Esophagus muscularis mucosa (tissue), 4 donors: Measurements from ENCODE around the gene THADA. TPM values are rescaled to one million over a fixed set of nuclear protein-coding genes. Genes with fewer than 3 reads are reported as not detected.

Source experiments
- DNase-seq: peaks from one replicate; pipeline ENCODE4 v3.0.0-alpha.2; 2017; ENCODE audit errors: extremely low spot score
- H3K27ac ChIP-seq, 4 donors: fragments of 200-600 bp; sonication (generic); replicated peaks in 1 of 4; 1 replicate in 3 of 4; 2 replicates in 1 of 4; pipeline ENCODE4 v1.5.1; 2016 to 2019; ENCODE audit warnings: mild to moderate bottlenecking in 1 of 4
- H3K27me3 ChIP-seq, 4 donors: fragments of 200-600 bp; sonication (generic); one replicate each; pipeline versions ENCODE4 v1.5.1 to v1.6.0; 2016 to 2019
- H3K36me3 ChIP-seq, 4 donors: fragments of 200-600 bp; sonication (generic); one replicate each; pipeline ENCODE4 v1.5.1; 2016 to 2019
- H3K4me1 ChIP-seq, 4 donors: fragments of 200-600 bp; sonication (generic); one replicate each; pipeline ENCODE4 v1.5.1; 2016 to 2019
- H3K4me3 ChIP-seq, 4 donors: fragments of 200-600 bp; sonication (generic); 1 replicate in 2 of 4; 2 replicates in 2 of 4; pipeline ENCODE4 v1.5.1; 2016 to 2019; ENCODE audit warnings: mild to moderate bottlenecking in 4 of 4, moderate library complexity in 1 of 4
- H3K9me3 ChIP-seq, 4 donors: fragments of 200-600 bp; sonication (generic); 1 replicate in 3 of 4; 2 replicates in 1 of 4; pipeline ENCODE4 v1.5.1; 2016 to 2019
- EP300 ChIP-seq: sonication (generic); formaldehyde crosslinking; IDR thresholded peaks from one replicate; pipeline ENCODE4 v1.6.1; 2017; ENCODE audit warnings: antibody characterized with exemption
- POLR2A ChIP-seq: fragments of 450-650 bp; IDR thresholded peaks from one replicate; pipeline ENCODE4 v1.6.1; 2017; ENCODE audit warnings: antibody characterized with exemption, moderate library complexity, mild to moderate bottlenecking, low read depth
- POLR2AphosphoS5 ChIP-seq, 2 donors: sonication (generic); formaldehyde crosslinking; IDR thresholded peaks; one replicate each; pipeline ENCODE4 v1.6.1; 2017; ENCODE audit warnings: antibody characterized with exemption in 2 of 2
- WGBS: methylation state at CpG from one replicate; pipeline ENCODE4 v1.1.5; 2018; 5-methylcytosine and 5-hydroxymethylcytosine counted together
- intact Hi-C: fragments of 100-400 bp; cut with DNase I; formaldehyde crosslinking; loops from one replicate; pipeline ENCODE4 v1.15.1; 2023
- total RNA-seq, 4 donors: library from RNA; depleted of rRNA; stranded (reverse); fragments of >200 nt; gene quantifications; one replicate each; pipeline versions ENCODE4 v1.1.0 to v1.2.1, GENCODE V29; 2016
- TF ChIP-seq, protein P1 (sequence below), 3 experiments: fragments of 200-600 bp in 2 of 3; fragments of 450-650 bp in 1 of 3; sonication (generic) in 2 of 3; IDR thresholded peaks; one replicate each; pipeline ENCODE4 v1.5.1; 2017 to 2019; ENCODE audit warnings: antibody characterized with exemption in 3 of 3, mild to moderate bottlenecking in 2 of 3, moderate library complexity in 1 of 3

Gene THADA
- total RNA-seq, 4 donors from 2014 or later = 17.2 to 28.7 (median 21.3) TPM

- Histone ChIP-seq H3K27ac (peak overlapping the region; percentile 79 to 85 (median 82)), H3K4me3 (peak overlapping the region in 3 of 4 donors; percentile 6 to 17 (median 8)), H3K4me1 (peaks cover 56 to 77% (median 74%) of the 10 kb centered on the region in 4 donors), H3K9me3 (no peaks in the 10 kb centered on the region), H3K27me3 (no peaks in the 10 kb centered on the region), H3K36me3 (no peaks in the 10 kb centered on the region)
- peak; percentile 96 for DNase-seq
- WGBS = 6% methylated on average over 3 of the region's 3 CpGs
- intact Hi-C loops = no loop called here
- TF ChIP-seq POLR2A (no peak), POLR2AphosphoS5 (IDR thresholded peaks at IDR 0.05) (peak; percentile 61 to 70)
- TF ChIP-seq, protein P1, sequence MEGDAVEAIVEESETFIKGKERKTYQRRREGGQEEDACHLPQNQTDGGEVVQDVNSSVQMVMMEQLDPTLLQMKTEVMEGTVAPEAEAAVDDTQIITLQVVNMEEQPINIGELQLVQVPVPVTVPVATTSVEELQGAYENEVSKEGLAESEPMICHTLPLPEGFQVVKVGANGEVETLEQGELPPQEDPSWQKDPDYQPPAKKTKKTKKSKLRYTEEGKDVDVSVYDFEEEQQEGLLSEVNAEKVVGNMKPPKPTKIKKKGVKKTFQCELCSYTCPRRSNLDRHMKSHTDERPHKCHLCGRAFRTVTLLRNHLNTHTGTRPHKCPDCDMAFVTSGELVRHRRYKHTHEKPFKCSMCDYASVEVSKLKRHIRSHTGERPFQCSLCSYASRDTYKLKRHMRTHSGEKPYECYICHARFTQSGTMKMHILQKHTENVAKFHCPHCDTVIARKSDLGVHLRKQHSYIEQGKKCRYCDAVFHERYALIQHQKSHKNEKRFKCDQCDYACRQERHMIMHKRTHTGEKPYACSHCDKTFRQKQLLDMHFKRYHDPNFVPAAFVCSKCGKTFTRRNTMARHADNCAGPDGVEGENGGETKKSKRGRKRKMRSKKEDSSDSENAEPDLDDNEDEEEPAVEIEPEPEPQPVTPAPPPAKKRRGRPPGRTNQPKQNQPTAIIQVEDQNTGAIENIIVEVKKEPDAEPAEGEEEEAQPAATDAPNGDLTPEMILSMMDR (IDR thresholded peaks at IDR 0.05) = no peak
Observed at GRCh38 chr2:43269706-43270105, 326.1 kb downstream of the THADA start.

- Histone ChIP-seq H3K36me3 (no peaks in the 10 kb centered on the region), H3K4me3 (peak overlapping the region in 3 of 4 donors; percentile 8 to 17 (median 8)), H3K27me3 (no peaks in the 10 kb centered on the region), H3K9me3 (no peaks in the 10 kb centered on the region), H3K27ac (peak overlapping the region; percentile 79 to 85 (median 82)), H3K4me1 (peaks cover 58 to 79% (median 78%) of the 10 kb centered on the region in 4 donors)
- WGBS = 40% methylated on average over 13 of the region's 14 CpGs
- intact Hi-C loops = no loop called here
- TF ChIP-seq EP300 = peak; percentile 34
- TF ChIP-seq, protein P1 (IDR thresholded peaks at IDR 0.05) = no peak
- TF ChIP-seq POLR2AphosphoS5 (IDR thresholded peaks at IDR 0.05) = peak; percentile 72 to 84
- peak; percentile 30 for TF ChIP-seq POLR2A
- DNase-seq = peak; percentile 97
Observed at GRCh38 chr2:43269074-43269572, 326.7 kb downstream of the THADA start.

DNA sequence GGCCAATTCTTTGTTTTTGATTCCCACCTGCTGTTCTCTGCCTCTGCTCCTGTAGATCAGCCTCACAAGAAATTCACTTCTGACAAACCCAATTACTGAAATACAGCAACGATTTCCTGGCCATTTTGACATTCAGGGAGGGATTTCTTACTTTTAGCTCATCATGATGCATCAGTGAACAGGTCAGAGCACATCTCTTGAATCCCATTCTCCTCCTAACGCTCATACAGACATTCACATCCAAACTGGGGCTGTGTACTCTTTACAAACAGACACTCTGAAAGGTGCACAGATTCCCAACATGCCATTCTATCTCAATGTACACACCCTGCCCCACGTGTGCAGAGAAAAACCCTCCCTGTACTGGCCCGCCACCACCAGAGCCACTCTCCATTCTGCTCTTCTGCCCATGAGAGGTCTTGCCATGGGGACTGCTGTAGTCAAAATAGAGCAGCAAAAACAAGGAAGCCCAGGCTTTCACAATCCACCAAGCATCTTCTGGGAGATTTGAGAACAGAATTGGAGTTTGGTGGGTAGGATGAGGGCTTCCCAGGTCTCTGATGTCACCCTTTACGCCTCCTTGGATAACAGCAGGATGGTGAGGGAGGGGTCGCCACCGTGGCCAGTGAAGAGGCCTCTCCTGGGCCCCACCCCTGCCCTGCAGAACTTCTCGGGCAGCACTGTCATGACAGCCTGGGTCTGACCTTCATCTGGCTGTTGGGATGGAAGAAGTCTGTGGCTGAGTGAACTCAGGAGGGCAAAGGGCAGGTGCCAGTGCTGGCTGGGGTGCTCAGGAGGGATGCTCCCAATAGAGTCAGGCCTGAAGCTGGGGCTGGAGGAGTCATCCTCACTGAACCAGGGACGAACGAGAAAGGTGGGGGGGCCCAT is 327.5 kb downstream of the THADA start:
- Histone ChIP-seq H3K36me3 (no peaks in the 10 kb centered on the region), H3K27ac (peak overlapping the region; percentile 79 to 85 (median 82)), H3K4me3 (peak overlapping the region in 3 of 4 donors; percentile 8 to 17 (median 8)), H3K9me3 (no peaks in the 10 kb centered on the region), H3K27me3 (no peaks in the 10 kb centered on the region), H3K4me1 (peaks cover 54 to 74% (median 71%) of the 10 kb centered on the region in 4 donors)
- intact Hi-C loops = no loop called here
- no peak for DNase-seq
- 76% methylated on average over 10 of the region's 10 CpGs for WGBS
- TF ChIP-seq POLR2AphosphoS5 (IDR thresholded peaks at IDR 0.05) (no peak), POLR2A (no peak)

DNA sequence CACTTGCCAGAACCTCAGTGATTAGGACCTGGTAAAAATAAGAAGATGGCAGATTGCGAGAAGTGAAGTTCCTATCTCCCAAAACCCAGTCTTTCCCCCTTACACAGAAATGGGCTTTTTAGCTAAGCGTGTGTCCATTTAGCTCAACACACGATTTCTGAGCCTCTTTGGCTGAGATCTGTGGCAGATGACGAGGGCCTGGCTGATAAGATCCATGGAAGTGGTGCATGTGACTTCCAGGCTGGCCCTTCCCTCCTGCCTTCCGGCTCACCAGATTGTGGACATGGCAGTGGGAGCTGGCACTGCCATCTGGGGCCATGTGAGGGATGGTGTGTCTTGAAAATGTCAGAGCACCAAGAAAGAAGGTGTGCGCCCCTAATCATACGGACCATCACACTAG is 328.5 kb downstream of the THADA start:
- no peak overlapping the region for H3K4me3 ChIP-seq
- TF ChIP-seq, protein P1 (IDR thresholded peaks at IDR 0.05) = no peak
- no peak for TF ChIP-seq EP300
- peak overlapping the region; percentile 79 to 85 (median 82) for H3K27ac ChIP-seq
- H3K36me3 ChIP-seq = no peaks in the 10 kb centered on the region
- no peaks in the 10 kb centered on the region for H3K9me3 ChIP-seq
- 92% methylated on average over 7 of the region's 7 CpGs for WGBS
- H3K27me3 ChIP-seq = no peaks in the 10 kb centered on the region
- no peak for DNase-seq
- H3K4me1 ChIP-seq = peaks cover 54 to 74% (median 71%) of the 10 kb centered on the region in 4 donors
- intact Hi-C loops = no loop called here

DNA sequence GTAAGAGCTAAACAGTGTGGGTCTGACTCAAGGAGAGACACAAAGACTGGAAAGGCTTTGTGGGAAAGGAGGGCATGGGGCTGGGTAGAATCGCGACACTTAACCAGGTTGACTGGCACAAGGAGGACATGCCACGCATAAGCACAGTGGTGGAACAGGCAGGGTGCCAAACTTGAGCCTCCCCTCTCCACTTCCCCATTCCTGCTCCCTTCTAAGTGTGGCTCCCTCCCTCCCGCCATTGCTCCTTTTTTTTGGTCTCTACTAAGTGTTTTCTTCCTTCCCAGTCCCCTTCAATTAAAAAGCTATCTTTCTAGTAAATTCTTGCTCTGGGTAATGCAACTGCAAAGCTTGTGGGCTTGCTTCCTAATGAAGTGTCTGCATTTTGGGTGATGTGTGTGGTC is 329.1 kb downstream of the THADA start:
- TF ChIP-seq EP300 = no peak
- TF ChIP-seq POLR2A = no peak
- TF ChIP-seq, protein P1 (IDR thresholded peaks at IDR 0.05) = no peak
- TF ChIP-seq POLR2AphosphoS5 (IDR thresholded peaks at IDR 0.05) = no peak
- H3K9me3 ChIP-seq = no peaks in the 10 kb centered on the region
- H3K4me3 ChIP-seq = no peak overlapping the region
- H3K4me1 ChIP-seq = peaks cover 54 to 74% (median 71%) of the 10 kb centered on the region in 4 donors
- intact Hi-C loops = no loop called here
- 74% methylated on average over 4 of the region's 4 CpGs for WGBS
- DNase-seq = no peak
- H3K27me3 ChIP-seq = no peaks in the 10 kb centered on the region
- no peaks in the 10 kb centered on the region for H3K36me3 ChIP-seq
- peak overlapping the region; percentile 79 to 85 (median 82) for H3K27ac ChIP-seq
